Naive B cell (primary cell): ENCODE data around the gene TMEM174. TPM values are rescaled to one million over a fixed set of nuclear protein-coding genes. Genes with fewer than 3 reads are reported as not detected.

Experiments
- ATAC-seq, 2 donors: fragments of 150-1000 bp; cut with Tn5 transposase; 2 replicates each; pipeline ENCODE4 v1.10.0; 2021; ENCODE audit warnings: low read depth in 2 of 2, mild to moderate bottlenecking in 2 of 2, moderate library complexity in 2 of 2
- DNase-seq: peaks from one replicate; pipeline ENCODE4 v3.0.0; 2022
- H3K27ac Mint-ChIP-seq, 6 donors: one replicate each; pipeline ENCODE4 v1.8.0; 2020 to 2022; ENCODE audit warnings: mild to moderate bottlenecking in 6 of 6, mixed read lengths in 6 of 6, moderate library complexity in 5 of 6, inconsistent platforms in 2 of 6
- H3K27me3 Mint-ChIP-seq, 3 donors: one replicate each; pipeline ENCODE4 v1.8.0; 2021 to 2022; ENCODE audit warnings: mixed read lengths in 3 of 3, mild to moderate bottlenecking in 1 of 3
- H3K36me3 Mint-ChIP-seq, 2 donors: one replicate each; pipeline ENCODE4 v1.8.0; 2020 to 2022; ENCODE audit warnings: mixed read lengths in 2 of 2, inconsistent platforms in 1 of 2, mild to moderate bottlenecking in 1 of 2
- H3K4me1 Mint-ChIP-seq, 3 donors: one replicate each; pipeline ENCODE4 v1.8.0; 2020 to 2022; ENCODE audit warnings: mixed read lengths in 3 of 3, inconsistent platforms in 1 of 3, mild to moderate bottlenecking in 1 of 3, moderate library complexity in 1 of 3
- H3K4me3 Mint-ChIP-seq, 8 donors: one replicate each; pipeline ENCODE4 v1.8.0; 2020 to 2022; ENCODE audit warnings: mild to moderate bottlenecking in 8 of 8, mixed read lengths in 8 of 8, moderate library complexity in 8 of 8, inconsistent platforms in 2 of 8
- H3K9me3 Mint-ChIP-seq, 7 donors: one replicate each; pipeline ENCODE4 v1.8.0; 2020 to 2022; ENCODE audit warnings: mixed read lengths in 7 of 7, mild to moderate bottlenecking in 5 of 7, inconsistent platforms in 2 of 7, moderate library complexity in 1 of 7
- polyA plus RNA-seq, 6 donors: library from polyadenylated mRNA; unstranded; fragments of 300-500 nt; fragmentation: Illumina TruSeq; gene quantifications; one replicate each; pipeline ENCODE4 v1.2.3, GENCODE V29; 2021; ENCODE audit warnings: low read depth in 6 of 6

The TMEM174 gene
- polyA plus RNA-seq, 6 donors from 2014 or later: not detected

GRCh38 chr5:73186976-73187375 lies 14.0 kb downstream of the TMEM174 start:
- peaks cover 5 to 8% of the 10 kb centered on the region in 2 donors for H3K36me3 Mint-ChIP-seq
- peaks cover 5 to 11% (median 8%) of the 10 kb centered on the region in 7 donors for H3K9me3 Mint-ChIP-seq
- DNase-seq (no peak), ATAC-seq (no peak)
- H3K27ac Mint-ChIP-seq: no peak overlapping the region
- H3K4me3 Mint-ChIP-seq: no peak overlapping the region
- no peaks in the 10 kb centered on the region for H3K4me1 Mint-ChIP-seq
- peaks cover 46 to 57% (median 48%) of the 10 kb centered on the region in 3 donors for H3K27me3 Mint-ChIP-seq

DNA sequence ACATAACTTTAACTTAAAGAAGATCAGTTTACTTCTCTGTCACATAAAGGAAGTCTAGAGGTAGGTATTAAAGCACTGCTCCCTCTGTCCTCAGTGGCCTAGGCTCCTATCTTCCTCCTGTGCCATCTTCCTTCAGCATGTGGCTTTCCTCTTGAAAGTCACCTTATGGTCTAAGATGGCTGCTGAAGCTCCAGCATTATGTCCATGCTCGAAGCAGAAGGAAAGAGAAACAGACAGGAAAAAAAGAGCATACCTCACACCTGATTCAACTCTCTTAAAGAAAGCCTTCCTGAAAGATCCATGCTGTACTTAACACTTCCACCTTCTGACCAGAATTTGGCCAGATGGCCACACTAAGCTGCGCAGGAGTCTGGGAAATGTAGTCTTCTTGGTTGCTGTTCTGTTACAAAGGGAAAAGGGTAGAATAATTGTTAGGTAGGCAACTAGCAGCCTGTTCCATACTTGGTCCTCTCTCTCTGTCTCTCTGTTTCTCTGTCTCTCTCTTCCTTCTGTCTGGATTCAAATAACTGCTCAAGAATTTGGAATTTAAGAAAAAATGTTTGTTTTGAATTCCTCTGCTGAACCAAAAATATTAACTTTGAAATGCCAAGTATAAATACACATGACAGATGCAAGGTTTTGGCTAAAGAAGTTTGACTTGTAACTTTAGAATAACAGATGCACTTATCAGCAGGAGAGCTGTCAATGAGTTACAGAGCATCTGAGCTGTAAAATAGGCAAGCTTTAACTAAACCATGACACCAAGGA lies 16.0 kb downstream of the TMEM174 start:
- no peaks in the 10 kb centered on the region for H3K4me1 Mint-ChIP-seq
- ATAC-seq (no peak), DNase-seq (no peak)
- H3K27ac Mint-ChIP-seq: no peak overlapping the region
- no peak overlapping the region for H3K4me3 Mint-ChIP-seq
- H3K36me3 Mint-ChIP-seq: peaks cover 5 to 8% of the 10 kb centered on the region in 2 donors
- H3K9me3 Mint-ChIP-seq: peaks cover 5 to 9% (median 6%) of the 10 kb centered on the region in 7 donors
- peaks cover 50 to 59% (median 53%) of the 10 kb centered on the region in 3 donors for H3K27me3 Mint-ChIP-seq

- no peak for ATAC-seq
- peaks cover 48 to 59% (median 56%) of the 10 kb centered on the region in 3 donors for H3K27me3 Mint-ChIP-seq
- no peak for DNase-seq
- peaks cover 0 to 8% (median 2%) of the 10 kb centered on the region in 7 donors for H3K9me3 Mint-ChIP-seq
- H3K4me3 Mint-ChIP-seq: no peak overlapping the region
- H3K36me3 Mint-ChIP-seq: no peaks in the 10 kb centered on the region
- H3K4me1 Mint-ChIP-seq: no peaks in the 10 kb centered on the region
- H3K27ac Mint-ChIP-seq: no peak overlapping the region
These were observed 16.9 kb downstream of the TMEM174 start for GRCh38 chr5:73189871-73190376.

DNA sequence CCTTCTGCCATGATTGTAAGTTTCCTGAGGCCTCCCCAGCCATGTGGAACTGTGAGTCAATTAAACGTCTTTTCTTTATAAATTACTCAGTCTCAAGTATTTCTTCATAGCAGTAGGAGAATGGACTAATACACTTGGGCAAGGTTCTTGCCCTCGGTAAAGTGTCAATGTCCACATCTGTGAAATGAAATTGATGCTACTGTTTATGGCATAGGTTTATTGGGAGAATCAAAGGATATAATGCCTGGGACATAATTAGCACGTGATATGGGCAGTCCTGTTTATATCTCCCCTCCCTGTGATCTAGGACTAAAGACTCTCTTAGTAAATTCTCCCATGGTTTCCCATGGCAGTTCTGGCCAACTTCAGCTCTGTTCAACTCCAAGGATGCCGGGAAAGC lies 19.4 kb downstream of the TMEM174 start:
- H3K4me3 Mint-ChIP-seq: no peak overlapping the region
- no peak overlapping the region for H3K27ac Mint-ChIP-seq
- no peak for ATAC-seq
- H3K36me3 Mint-ChIP-seq: no peaks in the 10 kb centered on the region
- no peaks in the 10 kb centered on the region for H3K4me1 Mint-ChIP-seq
- no peak for DNase-seq
- peaks cover 0 to 3% (median 0%) of the 10 kb centered on the region in 7 donors for H3K9me3 Mint-ChIP-seq
- H3K27me3 Mint-ChIP-seq: peaks cover 63 to 75% (median 65%) of the 10 kb centered on the region in 3 donors

DNA sequence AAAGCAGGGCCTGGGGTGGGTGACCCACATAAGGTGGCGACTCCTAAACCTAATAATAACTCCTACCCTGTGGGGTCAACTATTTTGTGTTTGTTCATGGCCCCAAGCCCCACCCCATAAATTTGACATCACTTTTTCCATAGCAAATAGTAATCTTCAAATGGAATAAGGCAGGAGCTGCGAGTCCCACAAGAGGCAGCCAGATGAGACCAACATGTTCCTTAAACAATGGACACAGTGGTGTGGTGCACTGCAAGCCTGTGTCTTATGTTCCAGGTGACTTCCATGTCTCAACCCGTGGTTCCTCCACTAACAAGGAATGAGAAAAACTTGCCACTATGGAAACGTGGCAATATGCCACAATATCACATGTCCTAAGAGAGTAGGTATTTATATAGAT lies 20.6 kb downstream of the TMEM174 start:
- peaks cover 57 to 78% (median 68%) of the 10 kb centered on the region in 3 donors for H3K27me3 Mint-ChIP-seq
- H3K4me3 Mint-ChIP-seq: no peak overlapping the region
- DNase-seq (no peak), ATAC-seq (no peak)
- no peaks in the 10 kb centered on the region for H3K36me3 Mint-ChIP-seq
- H3K9me3 Mint-ChIP-seq: peaks cover 0 to 3% (median 0%) of the 10 kb centered on the region in 7 donors
- H3K4me1 Mint-ChIP-seq: no peaks in the 10 kb centered on the region
- no peak overlapping the region for H3K27ac Mint-ChIP-seq

GRCh38 chr5:73196201-73196600 lies 23.2 kb downstream of the TMEM174 start:
- H3K27ac Mint-ChIP-seq: no peak overlapping the region
- H3K4me3 Mint-ChIP-seq: no peak overlapping the region
- no peak for ATAC-seq
- H3K4me1 Mint-ChIP-seq: no peaks in the 10 kb centered on the region
- H3K36me3 Mint-ChIP-seq: no peaks in the 10 kb centered on the region
- no peak for DNase-seq
- peaks cover 54 to 78% (median 74%) of the 10 kb centered on the region in 3 donors for H3K27me3 Mint-ChIP-seq
- H3K9me3 Mint-ChIP-seq: peaks cover 0 to 8% (median 2%) of the 10 kb centered on the region in 7 donors

GRCh38 chr5:73197637-73198257 lies 24.8 kb downstream of the TMEM174 start:
- Mint-ChIP-seq H3K4me1 (peaks cover 0 to 5% (median 4%) of the 10 kb centered on the region in 3 donors), H3K27ac (no peak overlapping the region), H3K4me3 (no peak overlapping the region), H3K36me3 (no peaks in the 10 kb centered on the region), H3K9me3 (peaks cover 0 to 8% (median 2%) of the 10 kb centered on the region in 7 donors), H3K27me3 (peaks cover 57 to 76% (median 73%) of the 10 kb centered on the region in 3 donors)
- DNase-seq: no peak
- ATAC-seq: no peak

GRCh38 chr5:73198833-73199592 lies 26.0 kb downstream of the TMEM174 start:
- Mint-ChIP-seq H3K4me1 (peaks cover 0 to 5% (median 4%) of the 10 kb centered on the region in 3 donors), H3K4me3 (no peak overlapping the region), H3K36me3 (no peaks in the 10 kb centered on the region), H3K27ac (no peak overlapping the region), H3K27me3 (peaks cover 46 to 79% (median 74%) of the 10 kb centered on the region in 3 donors), H3K9me3 (peaks cover 0 to 8% (median 2%) of the 10 kb centered on the region in 7 donors)
- DNase-seq (no peak), ATAC-seq (no peak)

DNA sequence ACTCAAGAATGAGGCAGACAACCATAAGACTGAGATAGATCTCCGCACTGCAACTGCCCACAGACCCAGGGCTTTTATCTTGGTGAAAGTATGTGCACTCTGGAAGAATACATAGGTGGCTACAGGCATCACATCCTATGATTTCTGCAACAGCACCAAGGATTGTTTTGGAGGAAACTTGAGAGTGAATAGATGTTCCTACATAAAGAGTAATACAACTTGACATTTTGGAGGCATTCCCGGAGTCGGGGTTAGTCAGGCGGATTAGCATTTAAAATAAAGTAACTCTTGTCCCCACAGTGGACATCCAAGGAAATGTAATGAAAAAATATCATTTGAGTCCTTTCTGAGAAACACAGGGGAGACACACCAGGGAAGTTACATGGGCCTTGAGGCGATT lies 26.7 kb downstream of the TMEM174 start:
- Mint-ChIP-seq H3K4me1 (peaks cover 0 to 5% (median 4%) of the 10 kb centered on the region in 3 donors), H3K4me3 (no peak overlapping the region), H3K27me3 (peaks cover 45 to 75% (median 74%) of the 10 kb centered on the region in 3 donors), H3K27ac (no peak overlapping the region), H3K9me3 (peaks cover 0 to 8% (median 2%) of the 10 kb centered on the region in 7 donors), H3K36me3 (no peaks in the 10 kb centered on the region)
- ATAC-seq: no peak
- DNase-seq: no peak

GRCh38 chr5:73201547-73202513 lies 28.8 kb downstream of the TMEM174 start:
- peak; percentile 48 to 69 for ATAC-seq
- Mint-ChIP-seq H3K27ac (no peak overlapping the region), H3K4me3 (peak overlapping the region in 1 of 8 donors; percentile 27), H3K27me3 (peaks cover 44 to 78% (median 71%) of the 10 kb centered on the region in 3 donors), H3K36me3 (no peaks in the 10 kb centered on the region), H3K9me3 (peaks cover 2 to 13% (median 3%) of the 10 kb centered on the region in 7 donors), H3K4me1 (peaks cover 0 to 5% (median 4%) of the 10 kb centered on the region in 3 donors)
- peak; percentile 29 for DNase-seq

- DNase-seq (no peak), ATAC-seq (no peak)
- peaks cover 33 to 82% (median 69%) of the 10 kb centered on the region in 3 donors for H3K27me3 Mint-ChIP-seq
- H3K4me1 Mint-ChIP-seq: peaks cover 0 to 5% (median 4%) of the 10 kb centered on the region in 3 donors
- H3K36me3 Mint-ChIP-seq: peaks cover 0 to 17% of the 10 kb centered on the region in 2 donors
- no peak overlapping the region for H3K27ac Mint-ChIP-seq
- peaks cover 3 to 24% (median 11%) of the 10 kb centered on the region in 7 donors for H3K9me3 Mint-ChIP-seq
- no peak overlapping the region for H3K4me3 Mint-ChIP-seq
These were observed 31.3 kb downstream of the TMEM174 start for GRCh38 chr5:73204332-73204731.

DNA sequence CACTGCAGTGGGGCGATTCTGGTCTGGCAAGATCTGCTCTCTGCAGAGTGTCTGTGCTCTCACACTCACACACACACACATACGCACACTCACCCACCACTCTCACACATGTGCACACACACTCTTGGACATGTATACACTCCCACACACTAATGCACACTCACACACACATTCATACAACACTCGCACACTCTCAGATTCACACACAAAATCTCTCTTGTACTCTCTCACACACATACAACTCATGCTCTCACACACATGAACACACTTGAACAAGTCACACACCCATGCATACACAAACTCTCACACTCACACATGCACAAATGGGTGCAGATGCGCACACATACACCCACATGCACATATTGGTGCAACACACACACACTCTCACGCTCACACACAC lies 31.7 kb downstream of the TMEM174 start:
- no peak overlapping the region for H3K27ac Mint-ChIP-seq
- peaks cover 32 to 82% (median 69%) of the 10 kb centered on the region in 3 donors for H3K27me3 Mint-ChIP-seq
- no peak for ATAC-seq

More for the DNA sequence above, 31.7 kb downstream of the TMEM174 start:
- Mint-ChIP-seq H3K4me1 (peaks cover 0 to 5% (median 4%) of the 10 kb centered on the region in 3 donors), H3K36me3 (peaks cover 0 to 21% of the 10 kb centered on the region in 2 donors), H3K9me3 (peaks cover 5 to 27% (median 13%) of the 10 kb centered on the region in 7 donors), H3K4me3 (no peak overlapping the region)
- DNase-seq: no peak
